Measurements from ENCODE around the gene DUSP16.

DNA sequence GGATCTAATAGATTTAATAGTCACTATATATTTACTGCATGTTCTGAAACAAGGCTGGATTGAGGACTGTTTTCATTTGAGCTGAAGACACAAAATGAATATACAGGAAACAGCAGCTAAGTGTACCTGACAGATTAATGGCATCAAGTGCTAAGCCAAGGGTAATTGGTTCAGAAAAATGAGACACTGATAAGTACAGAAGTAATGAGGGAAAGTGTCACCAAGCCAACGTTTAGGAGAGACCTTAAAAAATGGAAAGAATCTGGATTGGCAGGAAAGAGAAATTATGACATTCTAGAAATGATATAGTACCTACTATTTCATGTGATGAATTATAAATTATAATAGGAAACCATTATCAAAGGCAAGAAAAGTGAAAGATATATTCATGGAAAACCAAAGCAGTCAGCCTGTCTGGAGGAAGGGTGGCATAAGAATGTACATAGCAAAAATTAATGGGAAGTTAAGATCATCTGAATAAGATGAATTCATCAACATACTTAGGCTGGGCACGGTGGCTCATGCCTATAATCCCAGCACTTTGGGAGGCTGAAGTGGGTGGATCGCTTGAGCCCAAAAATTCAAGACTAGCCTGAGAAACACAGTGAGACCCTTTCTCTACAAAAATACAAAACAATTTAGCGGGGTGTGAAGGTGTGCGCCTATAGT, 21.0 kb upstream of the DUSP16 start:
- no peak for TF ChIP-seq NR3C1 (IDR thresholded peaks at IDR 0.05)
- no peak for TF ChIP-seq RAD21 (conservative IDR thresholded peaks at IDR 0.05 in 1 of 2, IDR thresholded peaks at IDR 0.05 in 1 of 2)
- TF ChIP-seq FOSL2 (IDR thresholded peaks at IDR 0.05): no peak
- TF ChIP-seq FOSL2 (CRISPR knock-in tag; IDR thresholded peaks at IDR 0.05): no peak
- TF ChIP-seq EP300 (IDR thresholded peaks at IDR 0.05): no peak
- no peak for TF ChIP-seq RFX5 (IDR thresholded peaks at IDR 0.05)
- no peak for TF ChIP-seq BHLHE40 (IDR thresholded peaks at IDR 0.05; ENCODE audit: low read depth, low read length)
- TF ChIP-seq RCOR1 (IDR thresholded peaks at IDR 0.05; ENCODE audit: low read depth, low read length): no peak
- TF ChIP-seq RNF2 (IDR thresholded peaks at IDR 0.05; ENCODE audit: borderline replicate concordance, low read depth): no peak
- no peak for TF ChIP-seq POLR2A (IDR thresholded peaks at IDR 0.05; ENCODE audit: low read length)
- TF ChIP-seq CHD4 (IDR thresholded peaks at IDR 0.05; ENCODE audit: borderline replicate concordance): no peak
- TF ChIP-seq ESRRA (IDR thresholded peaks at IDR 0.05; ENCODE audit: borderline replicate concordance, low read length): no peak
- no peak for TF ChIP-seq EHF (CRISPR knock-in tag; IDR thresholded peaks at IDR 0.05)
- TF ChIP-seq, protein P1, sequence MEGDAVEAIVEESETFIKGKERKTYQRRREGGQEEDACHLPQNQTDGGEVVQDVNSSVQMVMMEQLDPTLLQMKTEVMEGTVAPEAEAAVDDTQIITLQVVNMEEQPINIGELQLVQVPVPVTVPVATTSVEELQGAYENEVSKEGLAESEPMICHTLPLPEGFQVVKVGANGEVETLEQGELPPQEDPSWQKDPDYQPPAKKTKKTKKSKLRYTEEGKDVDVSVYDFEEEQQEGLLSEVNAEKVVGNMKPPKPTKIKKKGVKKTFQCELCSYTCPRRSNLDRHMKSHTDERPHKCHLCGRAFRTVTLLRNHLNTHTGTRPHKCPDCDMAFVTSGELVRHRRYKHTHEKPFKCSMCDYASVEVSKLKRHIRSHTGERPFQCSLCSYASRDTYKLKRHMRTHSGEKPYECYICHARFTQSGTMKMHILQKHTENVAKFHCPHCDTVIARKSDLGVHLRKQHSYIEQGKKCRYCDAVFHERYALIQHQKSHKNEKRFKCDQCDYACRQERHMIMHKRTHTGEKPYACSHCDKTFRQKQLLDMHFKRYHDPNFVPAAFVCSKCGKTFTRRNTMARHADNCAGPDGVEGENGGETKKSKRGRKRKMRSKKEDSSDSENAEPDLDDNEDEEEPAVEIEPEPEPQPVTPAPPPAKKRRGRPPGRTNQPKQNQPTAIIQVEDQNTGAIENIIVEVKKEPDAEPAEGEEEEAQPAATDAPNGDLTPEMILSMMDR (IDR thresholded peaks at IDR 0.05): no peak

Data from A549 (cell line).